Stimulated activated CD4-positive, alpha-beta T cell treated with anti-CD3 and anti-CD28 coated beads, Interleukin-12 subunit alpha, Interleukin-12 subunit beta, amount 100 ng/mL, for 24 hours (primary cell): ENCODE results near the gene GUCY2C.
A peak's percentile ranks its signal among the peaks of the same experiment; 100 is the strongest.
"Not testable (repeated sequence)": the region's sequence is repeated elsewhere in the genome, so short reads cannot be mapped to it uniquely, and the experiment has no call there.

ENCODE experiments used
- DNase-seq, 2 experiments: peaks; one replicate each; pipeline ENCODE4 v3.0.0-alpha.2; 2020; ENCODE audit warnings: low read depth in 2 of 2

The GUCY2C gene

DNA sequence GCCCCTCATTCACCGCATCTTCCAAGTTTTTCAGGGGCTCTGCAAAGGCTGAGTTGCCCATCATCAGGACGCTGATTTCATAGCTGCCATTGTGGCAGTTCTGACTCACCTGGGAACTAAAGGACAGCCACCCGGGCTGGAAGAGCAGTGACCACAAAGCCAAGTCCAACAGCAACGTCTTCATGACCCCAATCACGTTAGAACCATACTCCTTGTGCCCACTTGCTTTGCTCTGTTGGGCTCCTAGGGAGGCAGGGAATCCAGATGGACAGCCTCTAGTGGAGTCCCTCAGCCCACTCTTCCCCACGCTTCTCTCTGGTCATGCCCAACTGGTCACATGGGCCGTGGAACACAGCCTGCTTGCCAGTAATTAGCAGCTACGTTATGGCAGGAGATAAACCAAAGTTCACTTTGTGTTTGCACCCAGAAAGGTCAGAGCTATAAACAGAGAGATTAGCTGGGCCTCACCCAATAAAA lies at the start of gene GUCY2C:
Gene GUCY2C (minus strand): TSS at position 335 of the 477 bp plus-strand sequence. CDS start 151 bp downstream, at position 184.
- DNase-seq: no peak

DNA sequence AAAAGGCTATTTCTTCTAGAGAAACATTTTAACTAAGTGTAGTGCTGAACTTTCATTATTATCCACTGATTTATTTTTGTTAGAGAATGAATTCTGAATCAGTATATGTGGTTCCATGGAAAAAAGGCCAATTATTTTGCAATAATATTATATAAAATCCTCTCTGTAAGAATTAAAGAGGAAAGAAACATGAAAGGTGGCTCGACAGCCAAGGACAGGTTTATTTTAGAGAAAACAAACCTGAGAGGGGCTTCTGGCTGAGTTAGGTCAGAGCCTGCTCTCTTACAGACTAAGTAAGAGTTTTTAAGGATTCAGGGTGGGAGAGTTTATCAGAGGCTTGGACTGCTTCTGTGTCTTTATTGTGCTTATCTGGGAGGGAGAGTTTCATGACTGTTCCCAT lies 46.7 kb upstream of the GUCY2C start:
- DNase-seq: no peak

DNA sequence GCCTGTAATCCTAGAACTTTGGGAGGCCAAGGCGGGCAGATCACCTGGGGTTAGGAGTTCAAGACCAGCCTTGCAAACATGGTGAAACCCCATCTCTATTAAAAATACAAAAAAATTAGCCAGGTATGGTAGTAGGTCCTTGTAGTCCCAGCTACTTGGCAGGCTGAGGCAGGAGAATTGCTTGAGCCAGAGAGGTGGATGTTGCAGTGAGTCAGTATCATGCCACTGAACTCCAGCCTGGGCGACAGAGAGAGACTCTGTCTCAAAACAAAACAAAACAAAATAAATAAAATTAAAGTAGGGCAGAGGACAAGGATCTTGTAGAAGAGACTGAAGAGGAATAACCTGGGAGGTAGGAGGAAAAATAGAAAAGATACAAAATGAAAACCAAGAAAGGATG lies 45.5 kb upstream of the GUCY2C start:
- no peak for DNase-seq

DNA sequence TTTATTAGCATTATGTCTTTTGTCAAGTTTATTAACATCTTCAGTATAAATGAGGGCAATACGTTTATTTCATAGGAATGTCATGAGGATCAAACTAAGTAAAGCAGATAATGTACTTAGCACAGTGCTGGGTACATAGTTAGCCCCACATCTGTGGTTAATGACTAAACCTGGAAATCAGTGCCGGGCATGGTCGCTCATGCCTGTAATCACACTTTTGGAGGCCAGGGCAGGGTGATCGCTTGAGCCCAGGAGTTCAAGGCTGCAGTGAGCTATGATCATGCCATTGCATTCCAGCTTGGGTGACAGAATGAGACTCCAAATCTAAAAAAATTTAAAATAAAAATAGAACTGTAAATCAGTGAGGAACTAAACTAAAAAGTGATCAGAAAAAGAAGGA lies 44.8 kb upstream of the GUCY2C start:
- no peak for DNase-seq

DNA sequence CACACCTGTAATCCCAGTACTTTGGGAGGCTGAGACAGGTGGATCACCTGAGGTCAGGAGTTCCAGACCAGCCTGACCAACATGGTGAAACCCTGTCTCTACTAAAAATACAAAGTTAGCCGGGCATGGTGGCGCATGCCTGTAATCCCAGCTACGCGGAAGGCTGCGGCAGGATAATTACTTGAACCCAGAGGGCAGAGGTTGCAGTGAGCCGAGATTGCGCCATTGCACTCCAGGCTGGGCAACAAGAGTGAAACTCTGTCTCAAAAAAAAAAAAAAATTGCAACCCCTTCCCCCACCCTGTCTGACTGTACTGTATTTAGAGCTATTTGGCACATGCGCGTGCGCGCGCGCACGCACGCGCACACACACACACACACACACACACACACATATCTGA lies 40.0 kb upstream of the GUCY2C start:
- not testable (repeated sequence) for DNase-seq

DNA sequence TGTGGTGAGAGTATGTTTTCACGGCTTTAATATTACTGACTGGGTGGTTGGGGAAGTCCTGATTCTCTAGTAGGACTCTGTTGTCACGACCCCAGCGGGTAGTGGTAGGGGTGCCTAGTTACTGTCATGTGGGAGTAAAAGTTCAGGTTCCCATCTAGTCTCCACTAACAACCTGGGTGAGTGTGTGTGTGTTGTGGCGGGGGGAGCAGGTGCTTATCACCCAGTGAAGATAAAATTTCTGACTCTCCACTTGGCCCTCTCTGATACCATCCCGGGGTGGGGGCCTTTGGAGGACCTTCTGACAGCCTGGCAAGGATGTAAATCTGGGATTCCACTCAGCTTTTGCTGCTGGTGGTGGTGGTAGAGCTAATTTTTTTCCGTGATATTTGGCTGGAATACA lies 35.4 kb upstream of the GUCY2C start:
- DNase-seq: no peak

DNA sequence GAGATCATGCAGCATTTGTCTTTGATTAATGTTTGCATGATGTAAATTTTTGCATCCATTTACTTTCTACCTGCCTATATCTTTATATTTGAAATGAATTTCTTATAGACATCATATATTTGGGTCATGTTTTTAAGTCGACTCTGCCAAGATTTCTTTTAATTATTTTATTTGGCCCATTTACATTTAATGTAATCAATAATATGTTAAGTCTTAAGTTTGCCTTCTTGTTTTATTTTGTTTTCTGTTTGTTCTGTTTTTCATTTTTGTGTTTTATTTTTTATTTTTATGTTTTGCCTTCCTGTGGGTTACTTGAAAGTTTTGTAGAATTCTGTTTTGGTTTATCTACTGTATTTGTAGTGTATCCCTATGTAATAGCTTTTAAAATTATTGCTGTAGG lies 33.2 kb upstream of the GUCY2C start:
- no peak for DNase-seq

DNA sequence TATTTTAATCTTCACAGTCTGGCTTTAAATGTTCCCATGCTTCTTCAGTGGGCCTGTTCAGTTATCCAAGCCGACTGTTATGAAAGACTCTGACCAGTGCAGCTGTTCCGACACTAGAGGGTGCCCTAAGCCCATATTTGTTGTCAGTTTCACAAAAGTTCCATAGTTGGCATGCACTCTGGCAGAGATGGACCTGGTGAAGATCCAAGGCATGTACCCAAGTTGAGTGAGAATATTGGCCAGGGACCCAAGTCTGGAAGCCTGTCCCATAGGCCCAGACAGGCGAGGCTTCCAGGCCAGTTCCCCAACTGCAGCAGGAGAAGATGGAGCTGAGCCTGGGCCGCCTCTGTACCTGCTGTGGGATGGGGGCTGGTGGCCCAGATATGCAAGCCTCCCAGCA lies 27.4 kb upstream of the GUCY2C start:
- peak; percentile 9 to 36 for DNase-seq

DNA sequence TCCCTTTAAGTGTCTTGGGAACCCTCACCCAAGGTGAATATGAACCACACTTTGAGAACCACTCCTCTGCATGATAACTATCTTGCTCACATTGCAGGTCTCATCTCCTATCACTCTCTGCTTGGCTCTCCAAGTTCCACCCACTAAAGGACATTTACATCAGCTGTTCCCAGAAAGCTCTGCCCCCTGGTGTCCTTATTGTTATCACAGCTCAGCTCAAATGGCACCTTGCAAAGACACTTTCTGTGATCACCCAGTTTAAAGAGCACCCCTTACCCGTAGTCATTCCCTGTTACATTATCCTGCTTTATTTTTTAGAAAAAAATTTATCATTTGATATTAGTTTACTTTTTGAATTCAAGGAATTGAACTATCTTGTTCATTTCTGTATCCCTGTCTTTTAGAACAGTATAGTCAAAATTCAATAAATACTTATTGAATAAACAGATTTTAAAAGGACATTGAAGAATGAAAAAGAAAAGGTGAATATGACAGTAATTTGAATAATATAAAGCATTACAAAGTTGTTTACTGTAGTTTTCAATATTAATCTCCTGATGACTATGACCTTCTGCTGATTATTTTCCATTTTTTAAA lies 20.5 kb upstream of the GUCY2C start:
- peak in 1 of 2 experiments; percentile 33 for DNase-seq

DNA sequence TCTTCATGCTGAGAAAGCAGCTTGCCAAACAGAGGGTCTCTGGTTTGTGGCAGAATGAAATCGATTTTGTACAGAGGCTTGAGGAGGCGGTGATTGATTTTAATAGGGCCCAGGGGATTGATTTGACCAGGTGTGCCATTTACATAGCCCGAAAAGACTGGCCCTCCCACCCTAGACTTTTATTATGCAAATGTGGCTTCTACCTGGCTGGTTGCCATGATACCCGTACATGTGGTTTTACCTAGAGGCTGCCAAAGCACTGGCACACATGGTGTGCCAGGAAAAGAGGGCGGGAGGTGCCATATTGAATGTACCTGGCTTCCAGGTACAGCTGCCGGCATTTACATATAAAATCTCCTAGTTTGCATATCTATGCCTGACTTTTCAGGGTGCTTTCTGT lies 18.0 kb upstream of the GUCY2C start:
- DNase-seq: no peak

DNA sequence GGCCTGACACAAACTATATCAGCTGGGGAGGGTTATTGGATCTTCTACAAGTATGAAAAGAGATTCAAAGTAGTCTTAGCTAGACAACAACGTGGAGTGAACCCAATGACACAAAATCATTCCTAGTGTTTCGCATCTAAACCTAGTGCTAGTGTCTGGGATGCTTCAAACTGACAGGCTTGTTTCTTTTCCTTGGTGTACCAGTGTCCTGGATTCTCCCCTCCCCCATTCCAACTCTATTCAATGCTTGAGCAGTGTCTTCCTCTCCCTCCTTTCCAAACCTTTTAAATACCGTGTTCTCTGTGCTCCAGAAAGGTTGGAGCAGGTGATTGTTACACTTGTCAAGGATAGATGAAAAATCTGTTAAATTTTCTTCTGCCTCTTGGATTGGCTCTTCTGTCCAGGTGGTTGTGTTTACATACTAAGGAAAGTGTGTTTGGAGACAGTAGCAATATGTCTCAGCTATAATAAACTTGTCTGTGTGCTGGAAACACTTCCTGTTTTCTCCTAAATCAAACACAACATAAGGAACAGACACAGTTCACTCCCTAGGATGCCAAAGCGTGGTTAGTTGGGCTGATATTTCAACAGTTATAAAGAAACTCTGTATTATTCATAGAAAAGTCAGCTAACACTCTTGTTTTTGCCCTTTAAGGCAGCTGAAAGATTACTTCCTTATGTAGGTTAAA lies 14.4 kb upstream of the GUCY2C start:
- no peak for DNase-seq

DNA sequence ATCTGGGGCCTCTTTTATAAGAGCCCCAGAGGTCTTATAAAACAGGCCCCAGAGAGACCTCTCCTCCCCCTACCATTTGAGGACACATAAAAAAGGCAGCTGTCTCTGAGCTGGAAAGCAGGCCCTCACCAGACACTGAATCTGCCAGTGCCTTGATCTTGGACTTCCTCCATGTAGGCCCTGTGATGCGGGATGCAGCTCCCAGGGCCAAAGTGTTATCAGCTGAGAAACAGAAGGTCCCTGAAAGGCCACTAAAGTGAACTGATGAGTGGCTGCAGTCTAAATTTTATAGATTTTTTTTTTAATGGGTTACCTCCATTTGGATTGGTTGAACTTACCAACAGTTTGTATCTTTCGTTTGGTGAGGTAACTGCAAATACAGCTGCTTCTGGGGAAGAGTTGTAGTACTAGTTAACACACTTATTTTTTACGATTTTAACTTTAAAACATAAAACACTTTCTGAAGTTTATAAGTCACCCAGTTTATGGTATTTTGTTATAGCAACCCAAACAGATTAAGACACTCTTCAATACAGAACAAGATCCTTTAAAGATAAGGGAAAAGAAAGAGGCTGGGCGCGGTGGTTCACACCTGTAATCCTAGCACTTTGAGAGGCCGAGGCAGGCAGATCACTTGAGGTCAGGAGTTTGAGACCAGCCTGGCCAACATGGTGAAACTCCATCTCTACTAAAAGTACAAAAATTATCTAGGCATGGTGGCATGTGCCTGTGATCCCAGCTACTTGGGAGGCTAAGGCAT lies 5.6 kb upstream of the GUCY2C start:
- DNase-seq: no peak

DNA sequence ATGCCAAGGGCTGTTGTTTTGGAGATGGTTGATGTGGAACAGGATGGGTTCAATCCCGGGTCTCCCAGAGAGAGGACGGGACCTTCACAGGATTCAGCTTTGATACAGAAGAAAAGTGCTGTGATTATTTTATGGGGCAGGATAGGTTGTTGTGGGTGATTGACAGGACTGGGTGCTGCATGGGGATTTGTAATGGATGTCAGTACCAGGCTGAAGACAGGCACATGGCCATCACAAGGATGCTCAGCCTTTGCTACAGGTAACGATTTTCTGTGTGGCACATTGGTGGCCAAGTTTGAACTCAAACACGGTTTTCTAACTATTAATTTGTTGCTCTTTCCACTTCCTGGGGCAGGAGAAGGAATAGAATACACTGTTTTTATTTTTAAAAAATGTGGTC lies 4.5 kb upstream of the GUCY2C start:
- DNase-seq: no peak

DNA sequence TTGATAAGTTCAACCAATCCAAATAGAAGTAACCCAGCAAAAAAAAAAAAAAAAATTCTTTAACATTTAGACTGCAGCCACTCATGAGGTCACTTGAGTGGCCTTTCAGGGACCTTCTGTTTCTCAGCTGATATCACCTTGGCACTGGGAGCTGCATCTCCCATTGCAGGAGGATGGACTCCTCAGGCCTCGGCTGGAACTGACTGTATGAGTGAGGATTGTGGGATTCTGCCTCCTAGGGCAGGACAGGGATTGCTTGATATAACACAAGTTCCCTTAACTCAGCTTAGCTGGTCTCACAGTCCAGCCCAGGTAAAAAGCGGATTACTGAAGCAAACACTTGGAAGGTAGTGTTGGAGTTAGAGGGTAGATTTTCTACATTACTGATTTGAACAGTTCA lies 3.5 kb upstream of the GUCY2C start:
- no peak for DNase-seq

DNA sequence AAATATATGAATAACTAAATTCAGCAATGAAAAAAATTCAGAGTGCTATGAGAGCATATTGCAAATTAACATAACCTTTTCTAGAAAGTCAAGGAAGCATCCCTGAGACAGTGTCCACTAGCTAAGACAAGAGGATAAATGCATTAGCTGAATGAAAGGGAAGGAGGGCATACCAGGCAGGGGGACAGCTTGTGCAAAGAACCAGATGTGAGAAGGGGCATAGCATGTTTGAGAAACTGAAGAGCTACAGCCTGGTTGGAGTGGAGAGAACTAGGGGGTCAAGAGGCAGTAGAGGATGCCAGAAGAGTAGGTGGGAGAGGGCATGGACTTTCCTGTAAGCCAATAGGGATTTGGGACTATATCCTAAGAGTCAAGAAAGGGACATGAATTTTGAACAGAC lies 2.2 kb upstream of the GUCY2C start:
- DNase-seq: no peak

DNA sequence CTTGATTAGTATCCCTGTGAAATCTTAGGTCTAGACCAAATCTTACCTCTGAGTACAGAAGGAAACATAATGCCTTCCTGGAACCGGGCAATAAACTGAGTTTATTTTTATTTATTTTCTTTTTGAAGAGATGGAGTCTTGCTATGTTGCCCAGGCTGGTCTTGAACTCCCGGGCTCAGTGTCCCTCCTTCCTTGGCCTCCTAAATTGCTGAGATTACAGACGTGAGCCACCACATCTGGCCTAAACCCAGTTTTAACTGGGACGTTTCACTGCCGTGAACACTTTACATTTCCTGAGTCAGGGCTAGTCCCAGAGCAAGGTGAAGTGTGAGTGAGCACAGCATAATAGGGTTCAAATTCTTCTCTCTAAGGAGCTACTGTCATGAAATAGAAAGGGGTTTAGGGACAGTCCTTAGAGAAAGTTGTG lies 671 bp downstream of the GUCY2C start:
- DNase-seq: no peak

DNA sequence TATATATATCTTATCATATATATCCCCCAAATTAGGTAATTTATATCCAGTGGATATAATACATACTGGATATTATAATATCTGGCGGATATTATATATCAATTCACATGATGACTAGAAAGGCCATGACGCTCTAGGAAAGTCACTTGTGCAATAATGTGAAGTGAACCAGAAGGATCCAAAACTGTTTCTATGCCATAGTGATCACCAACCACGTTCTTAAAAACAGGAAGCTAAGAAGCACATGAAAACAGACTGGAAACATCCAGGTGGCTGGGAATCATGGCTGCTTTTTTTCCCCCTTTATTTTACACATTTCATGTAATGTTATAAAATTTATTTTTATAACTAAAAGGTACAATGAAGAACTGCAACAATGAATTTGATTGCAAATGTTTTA lies 1.4 kb downstream of the GUCY2C start:
- DNase-seq: no peak

DNA sequence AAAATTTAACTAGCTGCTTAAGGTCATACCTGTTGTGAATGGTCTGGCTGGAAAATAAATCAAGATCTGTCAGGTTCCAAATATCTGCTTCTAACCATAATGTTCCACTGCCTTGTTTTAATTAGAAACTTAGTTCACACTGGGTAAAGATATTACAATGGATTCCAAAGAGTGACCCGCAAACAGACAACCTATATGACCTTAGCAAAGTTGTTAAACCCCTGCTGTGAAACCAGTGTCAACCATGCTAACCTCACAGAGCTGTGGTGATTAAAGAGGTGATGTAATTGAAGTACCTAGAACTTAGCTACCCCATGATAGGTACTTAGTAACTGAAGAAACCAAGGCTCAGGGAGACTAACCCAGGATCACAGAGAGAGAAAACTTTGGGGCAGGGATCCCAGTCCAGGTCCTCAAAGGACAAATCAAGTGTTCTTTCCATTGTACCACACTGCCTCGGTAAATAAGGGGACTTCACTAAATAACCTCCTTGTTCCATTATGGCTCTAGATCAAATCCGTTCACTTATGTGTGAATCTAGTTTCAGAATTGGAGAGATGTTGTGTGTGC lies 2.2 kb downstream of the GUCY2C start:
- no peak for DNase-seq

DNA sequence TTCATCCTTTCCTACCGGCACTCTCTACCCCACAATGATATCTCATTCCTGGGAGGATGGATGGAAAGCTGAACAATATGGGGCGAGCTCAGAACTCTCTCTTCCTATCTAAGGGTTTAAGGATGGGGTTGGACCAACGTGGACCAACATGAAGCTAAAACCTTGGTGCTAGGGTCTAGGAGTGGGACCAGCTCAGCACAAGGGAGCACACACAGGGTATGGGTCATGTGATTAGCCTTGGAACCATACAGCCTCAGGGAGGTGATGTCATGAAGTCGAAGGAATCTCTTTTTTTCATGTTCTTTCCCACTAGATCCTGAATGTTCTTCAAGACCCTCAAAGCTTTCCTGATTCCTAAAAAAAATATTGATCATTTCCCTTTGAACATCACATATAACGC lies 3.3 kb downstream of the GUCY2C start:
- DNase-seq: no peak

DNA sequence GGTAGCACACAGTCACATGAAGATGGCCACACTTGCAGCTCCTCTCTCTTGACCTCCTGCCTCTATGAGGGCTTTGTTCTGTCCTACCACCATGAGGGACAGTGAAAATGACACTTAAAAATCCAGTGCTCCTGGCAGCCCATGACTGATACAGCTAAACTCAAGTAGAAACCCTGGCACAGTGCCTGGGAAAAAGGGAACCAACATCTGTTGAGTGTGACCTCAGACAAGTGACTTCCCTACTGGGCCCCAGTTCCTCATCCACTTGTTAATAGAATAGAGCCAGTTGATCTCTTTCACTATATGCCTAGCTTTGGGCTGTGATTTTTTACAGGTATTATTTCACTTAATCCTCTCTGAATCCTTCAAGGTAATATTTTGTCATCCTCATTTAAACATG lies 4.8 kb downstream of the GUCY2C start:
- DNase-seq: no peak

DNA sequence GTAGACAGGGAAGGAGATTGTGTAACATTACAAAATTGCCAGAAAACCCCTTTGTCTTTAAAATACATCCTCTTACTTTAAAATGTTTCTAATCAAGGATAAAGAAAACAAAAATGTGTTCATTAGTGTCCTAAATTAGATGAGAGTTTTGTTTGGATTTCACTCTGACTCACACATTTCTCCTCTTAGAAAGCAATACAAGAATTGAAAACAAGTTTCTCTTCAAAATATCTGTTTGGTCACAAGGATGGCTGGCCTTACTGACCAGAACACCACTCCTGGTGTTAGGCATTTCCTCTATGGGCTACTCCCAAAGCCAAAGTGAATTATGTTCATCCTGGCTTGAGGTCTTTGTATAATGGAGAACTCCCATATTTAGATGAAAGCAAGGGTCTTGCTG lies 6.4 kb downstream of the GUCY2C start:
- no peak for DNase-seq

DNA sequence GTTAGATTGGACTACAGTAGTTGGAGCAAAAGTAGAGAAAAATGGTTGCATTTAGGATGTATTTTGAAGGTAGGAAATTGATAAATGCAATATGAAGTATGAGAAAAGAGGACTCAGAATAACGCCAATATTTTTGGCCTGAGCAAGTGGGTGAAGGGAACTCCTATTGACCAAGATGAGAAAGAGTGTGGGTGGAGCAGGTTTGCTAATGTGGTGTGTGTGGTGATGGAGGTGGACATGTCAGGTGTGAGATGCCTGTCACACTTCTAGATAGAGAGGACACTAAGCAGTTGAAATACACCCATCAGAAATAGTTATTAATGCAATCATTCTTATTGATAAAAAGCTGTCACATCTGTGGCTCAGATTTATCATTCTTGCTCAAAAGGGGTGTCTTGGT lies 7.3 kb downstream of the GUCY2C start:
- DNase-seq: no peak

DNA sequence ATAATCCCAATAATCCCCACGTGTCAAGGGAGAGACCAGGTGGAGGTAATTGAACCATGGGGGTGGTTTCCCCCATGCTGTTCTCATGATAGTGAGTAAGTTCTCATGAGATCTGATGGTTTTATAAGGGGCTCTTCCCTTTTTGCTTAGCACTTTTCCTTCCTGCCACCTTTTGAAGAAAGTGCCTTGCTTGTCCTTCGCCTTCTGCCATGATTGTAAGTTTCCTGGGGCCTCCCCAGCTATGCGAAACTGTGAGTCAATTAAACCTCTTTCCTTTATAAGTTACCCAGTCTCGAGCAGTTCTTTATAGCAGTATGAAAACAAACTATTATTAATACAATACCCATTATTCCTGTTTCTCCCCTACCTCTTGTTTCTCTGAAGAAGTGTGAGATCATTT lies 14.2 kb downstream of the GUCY2C start:
- DNase-seq: not testable (repeated sequence)
